CD14-positive monocyte (primary cell): ENCODE data around the gene BCAT1. TPM values are rescaled to one million over a fixed set of nuclear protein-coding genes. Genes with fewer than 3 reads are reported as not detected.

ENCODE experiments used
- DNase-seq, 3 donors: peaks; one replicate each; pipeline ENCODE4 v3.0.0-alpha.2; 2011 to 2022
- H2AFZ ChIP-seq: 2 replicates; pipeline ENCODE4 v1.6.0; 2012; ENCODE audit warnings: mild to moderate bottlenecking, low read depth, low read length, inconsistent platforms; ENCODE audit not compliant: insufficient read depth, poor library complexity, severe bottlenecking
- H3K27ac ChIP-seq, 2 donors: 1 replicate in 1 of 2; 2 replicates in 1 of 2; pipeline ENCODE4 v1.5.1; 2012 to 2013; ENCODE audit warnings: low read length in 2 of 2, control low read depth in 1 of 2, inconsistent platforms in 1 of 2, low read depth in 1 of 2, mild to moderate bottlenecking in 1 of 2
- H3K27me3 ChIP-seq, 2 donors: one replicate each; pipeline versions ENCODE4 v1.6.0 to v1.6.1; 2011 to 2013; ENCODE audit warnings: low read length in 2 of 2; ENCODE audit not compliant: control insufficient read depth in 2 of 2, insufficient read depth in 2 of 2
- H3K36me3 ChIP-seq, 2 donors: replicated peaks in 1 of 2; 1 replicate in 1 of 2; 2 replicates in 1 of 2; pipeline versions ENCODE4 v1.5.1 to v1.6.1; 2012 to 2013; ENCODE audit warnings: low read length in 2 of 2, control low read depth in 1 of 2, inconsistent platforms in 1 of 2, mild to moderate bottlenecking in 1 of 2; ENCODE audit not compliant: insufficient read depth in 2 of 2, control insufficient read depth in 1 of 2
- H3K4me1 ChIP-seq, 2 donors: 1 replicate in 1 of 2; 2 replicates in 1 of 2; pipeline versions ENCODE4 v1.5.1 to v1.6.1; 2012 to 2013; ENCODE audit warnings: low read length in 2 of 2, control low read depth in 1 of 2, inconsistent platforms in 1 of 2, mild to moderate bottlenecking in 1 of 2, moderate library complexity in 1 of 2; ENCODE audit not compliant: insufficient read depth in 2 of 2, control insufficient read depth in 1 of 2
- H3K4me2 ChIP-seq: replicated peaks from 2 replicates; pipeline ENCODE3; 2012; ENCODE audit warnings: low read length, moderate library complexity, mild to moderate bottlenecking; ENCODE audit not compliant: poor library complexity, severe bottlenecking; ENCODE audit errors: extremely low read depth
- H3K4me3 ChIP-seq, 3 experiments: fragments of 200-600 bp in 1 of 3; sonication (generic) in 1 of 3; replicated peaks in 1 of 3; 1 replicate in 2 of 3; 2 replicates in 1 of 3; pipeline ENCODE4 v1.5.1; 2011 to 2013; ENCODE audit warnings: low read length in 3 of 3, mild to moderate bottlenecking in 3 of 3, control low read depth in 2 of 3, low read depth in 2 of 3, inconsistent platforms in 1 of 3, moderate library complexity in 1 of 3
- H3K79me2 ChIP-seq: 2 replicates; pipeline ENCODE4 v1.6.0; 2012; ENCODE audit warnings: mild to moderate bottlenecking, control low read depth, inconsistent platforms, low read length, moderate library complexity; ENCODE audit not compliant: insufficient read depth
- H3K9ac ChIP-seq: 2 replicates; pipeline ENCODE4 v1.6.0; 2017; ENCODE audit warnings: low read length, mild to moderate bottlenecking; ENCODE audit not compliant: insufficient read depth, poor library complexity, severe bottlenecking
- H3K9me3 ChIP-seq, 2 donors: replicated peaks in 1 of 2; 1 replicate in 1 of 2; 2 replicates in 1 of 2; pipeline versions ENCODE4 v1.5.1 to v1.6.1; 2012 to 2013; ENCODE audit warnings: low read length in 2 of 2, control low read depth in 1 of 2; ENCODE audit not compliant: control insufficient read depth in 1 of 2, insufficient read depth in 1 of 2
- H4K20me1 ChIP-seq: 2 replicates; pipeline ENCODE4 v1.6.0; 2012; ENCODE audit warnings: mild to moderate bottlenecking, low read length, control low read depth, moderate library complexity; ENCODE audit not compliant: insufficient read depth
- H3K27ac Mint-ChIP-seq, 7 donors: one replicate each; pipeline ENCODE4 v1.8.0; 2020; ENCODE audit warnings: mild to moderate bottlenecking in 7 of 7, mixed read lengths in 7 of 7, moderate library complexity in 6 of 7, inconsistent platforms in 2 of 7
- H3K27me3 Mint-ChIP-seq, 3 donors: one replicate each; pipeline ENCODE4 v1.8.0; 2021 to 2022; ENCODE audit warnings: low read depth in 3 of 3, mild to moderate bottlenecking in 3 of 3, mixed read lengths in 3 of 3, moderate library complexity in 3 of 3, inconsistent platforms in 1 of 3
- H3K36me3 Mint-ChIP-seq, 2 donors: one replicate each; pipeline ENCODE4 v1.8.0; 2020; ENCODE audit warnings: mixed read lengths in 2 of 2, inconsistent platforms in 1 of 2, mild to moderate bottlenecking in 1 of 2
- H3K4me1 Mint-ChIP-seq: one replicate; pipeline ENCODE4 v1.8.0; 2020; ENCODE audit warnings: mild to moderate bottlenecking, mixed read lengths
- H3K4me3 Mint-ChIP-seq, 2 donors: one replicate each; pipeline ENCODE4 v1.8.0; 2020; ENCODE audit warnings: mild to moderate bottlenecking in 2 of 2, mixed read lengths in 2 of 2, moderate library complexity in 1 of 2
- H3K9me3 Mint-ChIP-seq, 7 donors: one replicate each; pipeline ENCODE4 v1.8.0; 2020 to 2022; ENCODE audit warnings: mixed read lengths in 7 of 7, mild to moderate bottlenecking in 6 of 7, moderate library complexity in 6 of 7, inconsistent platforms in 2 of 7
- WGBS: methylation state at CpG from one replicate; pipeline ENCODE4 v1.1.5; 2013; ENCODE audit warnings: missing lambda C conversion rate; ENCODE audit not compliant: insufficient coverage; 5-methylcytosine and 5-hydroxymethylcytosine counted together
- intact Hi-C, 2 donors: fragments of 100-400 bp; cut with micrococcal nuclease; formaldehyde crosslinking; loops; one replicate each; pipeline versions ENCODE4 v1.15.0 to v1.15.1; 2023
- polyA plus RNA-seq, 3 donors: library from polyadenylated mRNA; depleted of rRNA in 1 of 3; unstranded in 2 of 3; stranded (reverse) in 1 of 3; fragments of 300-500 nt in 2 of 3; fragments of >200 nt in 1 of 3; fragmentation: Illumina TruSeq in 2 of 3; gene quantifications; 1 replicate in 2 of 3; 2 replicates in 1 of 3; pipeline ENCODE4 v1.2.3, GENCODE V29; 2012 to 2021
- TF ChIP-seq, protein P1 (sequence below): fragments of 200-600 bp; IDR thresholded peaks from one replicate; pipeline ENCODE4 v1.8.0; 2022; ENCODE audit warnings: antibody characterized with exemption, mild to moderate bottlenecking

The BCAT1 gene
- polyA plus RNA-seq, 3 donors: 3.5 to 16.9 (median 15.2) TPM

DNA sequence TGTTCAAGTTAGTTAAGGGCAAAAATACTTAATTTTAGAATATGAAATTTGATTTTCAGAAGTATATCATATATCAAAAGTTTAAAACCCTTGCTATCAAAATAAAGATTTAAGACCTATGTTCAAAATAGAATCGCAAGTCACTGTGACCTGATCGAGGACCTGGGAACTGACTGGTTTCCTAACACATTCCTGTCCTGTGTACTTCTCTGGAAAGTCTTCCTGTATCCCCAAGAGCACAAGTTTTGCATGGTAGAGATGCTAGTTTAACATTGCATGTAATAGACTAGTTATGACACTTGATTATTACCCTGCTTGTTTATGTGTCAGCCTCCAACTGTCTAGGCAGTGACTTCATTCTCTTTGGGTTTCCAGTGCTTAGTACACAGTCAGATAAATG is 30.3 kb downstream of the BCAT1 start:
- intact Hi-C loops: no loop called here
- Histone ChIP-seq H3K27me3 (no peaks in the 10 kb centered on the region), H3K36me3 (no peaks in the 10 kb centered on the region), H3K9me3 (no peaks in the 10 kb centered on the region), H4K20me1 (no peaks in the 10 kb centered on the region), H3K4me2 (no peak overlapping the region), H3K4me1 (peaks cover 13 to 18% of the 10 kb centered on the region in 2 donors), H3K79me2 (no peaks in the 10 kb centered on the region), H3K9ac (no peak overlapping the region), H3K4me3 (no peak overlapping the region), H2AFZ (no peak overlapping the region), H3K27ac (no peak overlapping the region)
- WGBS: no CpG with 5 or more reads among the region's 2 CpGs
- Mint-ChIP-seq H3K27me3 (peaks cover 0 to 1% (median 0%) of the 10 kb centered on the region in 3 donors), H3K27ac (no peak overlapping the region), H3K9me3 (no peaks in the 10 kb centered on the region), H3K4me1 (peaks cover 20% of the 10 kb centered on the region), H3K4me3 (no peak overlapping the region), H3K36me3 (no peaks in the 10 kb centered on the region)
- TF ChIP-seq, protein P1, sequence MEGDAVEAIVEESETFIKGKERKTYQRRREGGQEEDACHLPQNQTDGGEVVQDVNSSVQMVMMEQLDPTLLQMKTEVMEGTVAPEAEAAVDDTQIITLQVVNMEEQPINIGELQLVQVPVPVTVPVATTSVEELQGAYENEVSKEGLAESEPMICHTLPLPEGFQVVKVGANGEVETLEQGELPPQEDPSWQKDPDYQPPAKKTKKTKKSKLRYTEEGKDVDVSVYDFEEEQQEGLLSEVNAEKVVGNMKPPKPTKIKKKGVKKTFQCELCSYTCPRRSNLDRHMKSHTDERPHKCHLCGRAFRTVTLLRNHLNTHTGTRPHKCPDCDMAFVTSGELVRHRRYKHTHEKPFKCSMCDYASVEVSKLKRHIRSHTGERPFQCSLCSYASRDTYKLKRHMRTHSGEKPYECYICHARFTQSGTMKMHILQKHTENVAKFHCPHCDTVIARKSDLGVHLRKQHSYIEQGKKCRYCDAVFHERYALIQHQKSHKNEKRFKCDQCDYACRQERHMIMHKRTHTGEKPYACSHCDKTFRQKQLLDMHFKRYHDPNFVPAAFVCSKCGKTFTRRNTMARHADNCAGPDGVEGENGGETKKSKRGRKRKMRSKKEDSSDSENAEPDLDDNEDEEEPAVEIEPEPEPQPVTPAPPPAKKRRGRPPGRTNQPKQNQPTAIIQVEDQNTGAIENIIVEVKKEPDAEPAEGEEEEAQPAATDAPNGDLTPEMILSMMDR: no peak
- no peak for DNase-seq

DNA sequence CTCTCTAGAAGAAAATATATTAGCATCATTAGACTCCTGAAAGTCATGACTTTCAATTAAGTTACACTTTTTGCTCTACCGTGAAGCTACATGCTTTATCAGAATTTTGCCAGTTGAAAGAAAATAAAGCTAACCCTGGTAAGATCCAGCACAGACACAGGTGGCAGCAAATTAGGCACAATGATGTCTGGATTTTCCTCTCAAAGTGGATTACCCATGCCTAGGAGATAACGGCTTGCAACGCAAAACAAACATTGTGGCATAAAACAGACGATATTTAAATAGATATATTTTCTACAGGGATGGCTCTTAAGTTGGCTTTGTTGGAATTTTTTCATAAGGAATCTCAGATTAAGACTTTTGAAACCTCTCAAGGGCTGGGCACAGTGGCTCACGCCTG is 33.4 kb downstream of the BCAT1 start:
- H3K4me1 ChIP-seq: peaks cover 3 to 7% of the 10 kb centered on the region in 2 donors
- no peaks in the 10 kb centered on the region for H3K9me3 ChIP-seq
- TF ChIP-seq, protein P1: no peak
- no peak overlapping the region for H3K4me3 ChIP-seq
- H3K27me3 ChIP-seq: no peaks in the 10 kb centered on the region
- DNase-seq: no peak
- WGBS: no CpG with 5 or more reads among the region's 5 CpGs
- peaks cover 0 to 2% (median 0%) of the 10 kb centered on the region in 7 donors for H3K9me3 Mint-ChIP-seq
- peaks cover 0 to 3% (median 0%) of the 10 kb centered on the region in 3 donors for H3K27me3 Mint-ChIP-seq
- H3K27ac ChIP-seq: no peak overlapping the region
- no peak overlapping the region for H3K4me3 Mint-ChIP-seq
- no peak overlapping the region for H3K9ac ChIP-seq
- no peaks in the 10 kb centered on the region for H3K36me3 ChIP-seq
- no peak overlapping the region for H3K4me2 ChIP-seq
- intact Hi-C loops: no loop called here
- no peak overlapping the region for H2AFZ ChIP-seq
- no peaks in the 10 kb centered on the region for H3K36me3 Mint-ChIP-seq
- H3K79me2 ChIP-seq: no peaks in the 10 kb centered on the region
- no peaks in the 10 kb centered on the region for H4K20me1 ChIP-seq
- no peak overlapping the region for H3K27ac Mint-ChIP-seq
- peaks cover 6% of the 10 kb centered on the region for H3K4me1 Mint-ChIP-seq
